Type B pancreatic cell (in vitro differentiated cells): Measurements from ENCODE around the gene PFKFB2. TPM values are rescaled to one million over a fixed set of nuclear protein-coding genes. Genes with fewer than 3 reads are reported as not detected.

ENCODE experiments used
- DNase-seq: peaks from one replicate; pipeline ENCODE4 v3.0.0; 2021; ENCODE audit warnings: mixed read lengths; ENCODE audit not compliant: unreplicated experiment; ENCODE audit errors: extremely low spot score
- H3K27ac Mint-ChIP-seq: 2 replicates; pipeline ENCODE4 v1.8.0; 2021; ENCODE audit warnings: mild to moderate bottlenecking, mixed read lengths
- H3K27me3 Mint-ChIP-seq: 2 replicates; pipeline ENCODE4 v1.8.0; 2021; ENCODE audit warnings: mixed read lengths
- H3K36me3 Mint-ChIP-seq: 2 replicates; pipeline ENCODE4 v1.8.0; 2021; ENCODE audit warnings: mixed read lengths
- H3K4me1 Mint-ChIP-seq: one replicate; pipeline ENCODE4 v1.8.0; 2021; ENCODE audit warnings: mixed read lengths; ENCODE audit not compliant: unreplicated experiment
- H3K4me3 Mint-ChIP-seq: 2 replicates; pipeline ENCODE4 v1.8.0; 2021; ENCODE audit warnings: mild to moderate bottlenecking, mixed read lengths
- H3K9me3 Mint-ChIP-seq: 2 replicates; pipeline ENCODE4 v1.8.0; 2021; ENCODE audit warnings: mixed read lengths
- CTCF ChIP-seq: fragments of 200-600 bp; sonication (generic); conservative IDR thresholded peaks from 2 replicates; pipeline ENCODE4 v1.5.0; 2021; ENCODE audit warnings: antibody characterized with exemption, mild to moderate bottlenecking
- total RNA-seq: library from RNA; stranded (reverse); gene quantifications from 2 replicates; pipeline ENCODE4 v1.2.1, GENCODE V29; 2021; ENCODE audit warnings: low replicate concordance

Gene PFKFB2
- total RNA-seq, 1 donor from 2014 or later, result 18.7 TPM

GRCh38 chr1:207102146-207102545, 49.1 kb downstream of the PFKFB2 start:
- Mint-ChIP-seq H3K36me3 (no peaks in the 10 kb centered on the region), H3K27me3 (no peaks in the 10 kb centered on the region), H3K4me1 (no peaks in the 10 kb centered on the region), H3K27ac (no peak overlapping the region), H3K9me3 (no peaks in the 10 kb centered on the region), H3K4me3 (no peak overlapping the region)
- DNase-seq, result no peak
- no peak for TF ChIP-seq CTCF

- Mint-ChIP-seq H3K27me3 (no peaks in the 10 kb centered on the region), H3K9me3 (no peaks in the 10 kb centered on the region), H3K27ac (peak overlapping the region; percentile 27), H3K36me3 (no peaks in the 10 kb centered on the region), H3K4me3 (peak overlapping the region; percentile 2), H3K4me1 (no peaks in the 10 kb centered on the region)
- TF ChIP-seq CTCF, result no peak
- DNase-seq, result no peak
These were observed 49.6 kb downstream of the PFKFB2 start for GRCh38 chr1:207102659-207103058.

GRCh38 chr1:207103892-207104373, 50.9 kb downstream of the PFKFB2 start, which contains the start of gene C4BPA:
C4BPA (plus strand) TSS chr1:207104233; CDS start chr1:207113026, 8,793 bp downstream.
- no peak within 1 kb of the TSS for H3K27ac Mint-ChIP-seq

GRCh38 chr1:207109004-207109403, 55.9 kb downstream of the PFKFB2 start:
- DNase-seq, result no peak
- Mint-ChIP-seq H3K27ac (peak overlapping the region; percentile 68), H3K4me3 (peak overlapping the region; percentile 27), H3K4me1 (peaks cover 4% of the 10 kb centered on the region), H3K9me3 (peaks cover 5% of the 10 kb centered on the region), H3K27me3 (no peaks in the 10 kb centered on the region), H3K36me3 (no peaks in the 10 kb centered on the region)
- no peak for TF ChIP-seq CTCF

More at GRCh38 chr1:207103892-207104373, 50.9 kb downstream of the PFKFB2 start, which contains the start of gene C4BPA:
- DNase-seq, result no peak
- no peak for TF ChIP-seq CTCF
- H3K4me3 Mint-ChIP-seq, result no peak within 1 kb of the TSS
- peaks cover 4% of the 10 kb centered on the region for H3K4me1 Mint-ChIP-seq
- H3K27me3 Mint-ChIP-seq, result no peaks in the 10 kb centered on the region
- peaks cover 5% of the 10 kb centered on the region for H3K9me3 Mint-ChIP-seq
- no peaks in the 10 kb centered on the region for H3K36me3 Mint-ChIP-seq

GRCh38 chr1:207112616-207113296, 59.7 kb downstream of the PFKFB2 start:
- no peaks in the 10 kb centered on the region for H3K27me3 Mint-ChIP-seq
- TF ChIP-seq CTCF, result no peak
- no peak overlapping the region for H3K27ac Mint-ChIP-seq
- no peak for DNase-seq
- H3K4me1 Mint-ChIP-seq, result peaks cover 4% of the 10 kb centered on the region
- no peaks in the 10 kb centered on the region for H3K36me3 Mint-ChIP-seq
- H3K4me3 Mint-ChIP-seq, result no peak overlapping the region
- H3K9me3 Mint-ChIP-seq, result peaks cover 5% of the 10 kb centered on the region
